Gastroesophageal sphincter (tissue), 4 donors: ENCODE measurements around the gene UMPS. TPM values are rescaled to one million over a fixed set of nuclear protein-coding genes. Genes with fewer than 3 reads are reported as not detected.

Experiments used
- ATAC-seq: fragments of 150-250 bp; one replicate; pipeline ENCODE4 v1.9.1; 2016; ENCODE audit warnings: mild to moderate bottlenecking, moderate library complexity
- H3K27ac ChIP-seq, 4 donors: fragments of 200-600 bp; sonication (generic) in 3 of 4; 1 replicate in 3 of 4; 2 replicates in 1 of 4; pipeline ENCODE4 v1.5.1; 2016 to 2019
- H3K27me3 ChIP-seq: fragments of 200-600 bp; sonication (generic); one replicate; pipeline ENCODE4 v1.5.1; 2019
- H3K36me3 ChIP-seq, 2 donors: fragments of 200-600 bp; sonication (generic); one replicate each; pipeline ENCODE4 v1.5.1; 2019; ENCODE audit warnings: control low read depth in 1 of 2
- H3K4me1 ChIP-seq, 3 donors: fragments of 200-600 bp; sonication (generic); 1 replicate in 2 of 3; 2 replicates in 1 of 3; pipeline ENCODE4 v1.5.1; 2016 to 2019; ENCODE audit warnings: control low read depth in 2 of 3
- H3K4me3 ChIP-seq, 2 donors: fragments of 200-600 bp; sonication (generic); one replicate each; pipeline ENCODE4 v1.5.1; 2019; ENCODE audit warnings: mild to moderate bottlenecking in 1 of 2, moderate library complexity in 1 of 2
- H3K9me3 ChIP-seq, 3 donors: fragments of 200-600 bp; sonication (generic); one replicate each; pipeline ENCODE4 v1.5.1; 2017 to 2019; ENCODE audit warnings: control low read depth in 2 of 3
- EP300 ChIP-seq: sonication (generic); formaldehyde crosslinking; IDR thresholded peaks from one replicate; pipeline ENCODE4 v1.6.1; 2017; ENCODE audit warnings: antibody characterized with exemption, mild to moderate bottlenecking
- POLR2A ChIP-seq, 2 donors: fragments of 450-650 bp; IDR thresholded peaks; one replicate each; pipeline ENCODE4 v1.6.1; 2017; ENCODE audit warnings: antibody characterized with exemption in 2 of 2, mild to moderate bottlenecking in 2 of 2, moderate library complexity in 1 of 2
- POLR2AphosphoS5 ChIP-seq: sonication (generic); formaldehyde crosslinking; IDR thresholded peaks from one replicate; pipeline ENCODE4 v1.6.1; 2017; ENCODE audit warnings: antibody characterized with exemption
- WGBS, 2 donors: methylation state at CpG; one replicate each; pipeline ENCODE4 v1.1.5; 2018; ENCODE audit warnings: low coverage in 1 of 2; 5-methylcytosine and 5-hydroxymethylcytosine counted together
- small RNA-seq, 4 donors: library from RNA; depleted of rRNA; stranded (forward); fragments of <200 nt; gene quantifications; one replicate each; pipeline ENCODE3, GENCODE V24; 2016
- total RNA-seq, 4 donors: library from RNA; depleted of rRNA; stranded (reverse); fragments of >200 nt; gene quantifications; one replicate each; pipeline ENCODE4 v1.1.0, GENCODE V29; 2016
- TF ChIP-seq, protein P1 (sequence below), 4 experiments: fragments of 200-600 bp in 2 of 4; fragments of 450-650 bp in 2 of 4; sonication (generic) in 1 of 4; IDR thresholded peaks; one replicate each; pipeline ENCODE4 v1.5.1; 2017 to 2019; ENCODE audit warnings: antibody characterized with exemption in 4 of 4, mild to moderate bottlenecking in 2 of 4, moderate library complexity in 2 of 4

The UMPS gene
- total RNA-seq, 4 donors from 2014 or later = 18.5 to 24.3 (median 20.7) TPM

GRCh38 chr3:124796477-124796876 lies 66.2 kb downstream of the UMPS start:
- 97% methylated on average over 6 of the region's 19 CpGs; no CpG with 5 or more reads in 1 of the 2 donors for WGBS, 2 donors
- Histone ChIP-seq H3K4me1 (peaks cover 0 to 42% (median 8%) of the 10 kb centered on the region in 3 donors), H3K9me3 (no peaks in the 10 kb centered on the region), H3K36me3 (peaks cover 0 to 56% of the 10 kb centered on the region in 2 donors), H3K27me3 (no peaks in the 10 kb centered on the region), H3K27ac (no peak overlapping the region), H3K4me3 (no peak overlapping the region)
- TF ChIP-seq EP300 (no peak), POLR2A (IDR thresholded peaks at IDR 0.05) (no peak), POLR2AphosphoS5 (no peak)
- TF ChIP-seq, protein P1, sequence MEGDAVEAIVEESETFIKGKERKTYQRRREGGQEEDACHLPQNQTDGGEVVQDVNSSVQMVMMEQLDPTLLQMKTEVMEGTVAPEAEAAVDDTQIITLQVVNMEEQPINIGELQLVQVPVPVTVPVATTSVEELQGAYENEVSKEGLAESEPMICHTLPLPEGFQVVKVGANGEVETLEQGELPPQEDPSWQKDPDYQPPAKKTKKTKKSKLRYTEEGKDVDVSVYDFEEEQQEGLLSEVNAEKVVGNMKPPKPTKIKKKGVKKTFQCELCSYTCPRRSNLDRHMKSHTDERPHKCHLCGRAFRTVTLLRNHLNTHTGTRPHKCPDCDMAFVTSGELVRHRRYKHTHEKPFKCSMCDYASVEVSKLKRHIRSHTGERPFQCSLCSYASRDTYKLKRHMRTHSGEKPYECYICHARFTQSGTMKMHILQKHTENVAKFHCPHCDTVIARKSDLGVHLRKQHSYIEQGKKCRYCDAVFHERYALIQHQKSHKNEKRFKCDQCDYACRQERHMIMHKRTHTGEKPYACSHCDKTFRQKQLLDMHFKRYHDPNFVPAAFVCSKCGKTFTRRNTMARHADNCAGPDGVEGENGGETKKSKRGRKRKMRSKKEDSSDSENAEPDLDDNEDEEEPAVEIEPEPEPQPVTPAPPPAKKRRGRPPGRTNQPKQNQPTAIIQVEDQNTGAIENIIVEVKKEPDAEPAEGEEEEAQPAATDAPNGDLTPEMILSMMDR (IDR thresholded peaks at IDR 0.05) = no peak
- no peak for ATAC-seq

GRCh38 chr3:124797426-124797945 lies 67.2 kb downstream of the UMPS start:
- ATAC-seq = no peak
- Histone ChIP-seq H3K27me3 (no peaks in the 10 kb centered on the region), H3K9me3 (no peaks in the 10 kb centered on the region), H3K27ac (no peak overlapping the region), H3K36me3 (peaks cover 0 to 55% of the 10 kb centered on the region in 2 donors), H3K4me3 (no peak overlapping the region), H3K4me1 (peaks cover 0 to 36% (median 12%) of the 10 kb centered on the region in 3 donors)
- TF ChIP-seq, protein P1 (IDR thresholded peaks at IDR 0.05) = no peak
- TF ChIP-seq POLR2A (IDR thresholded peaks at IDR 0.05) = no peak
- no peak for TF ChIP-seq POLR2AphosphoS5
- TF ChIP-seq EP300 = no peak
- WGBS, 2 donors = 80% methylated on average over 3 of the region's 4 CpGs; no CpG with 5 or more reads in 1 of the 2 donors

Small RNAs within 50 kb of the gene (small RNA-seq; reads per million reads assigned to genes)
- gene MIR544B = 0 reads per million in 4 donors

Other genes starting within 250 kb of the UMPS start
- gene ITGB5, start 156.9 kb downstream of the UMPS start, total RNA-seq = 100 to 1,000 TPM; 125 to 312 (median 151) TPM
- not detected for gene MUC13, start 204.3 kb downstream of the UMPS start, total RNA-seq